ENCODE results near the gene MBP. TPM values are rescaled to one million over a fixed set of nuclear protein-coding genes. Genes with fewer than 3 reads are reported as not detected.

The MBP gene
- total RNA-seq, 1 donor from 2014 or later = 24.1 TPM

DNA sequence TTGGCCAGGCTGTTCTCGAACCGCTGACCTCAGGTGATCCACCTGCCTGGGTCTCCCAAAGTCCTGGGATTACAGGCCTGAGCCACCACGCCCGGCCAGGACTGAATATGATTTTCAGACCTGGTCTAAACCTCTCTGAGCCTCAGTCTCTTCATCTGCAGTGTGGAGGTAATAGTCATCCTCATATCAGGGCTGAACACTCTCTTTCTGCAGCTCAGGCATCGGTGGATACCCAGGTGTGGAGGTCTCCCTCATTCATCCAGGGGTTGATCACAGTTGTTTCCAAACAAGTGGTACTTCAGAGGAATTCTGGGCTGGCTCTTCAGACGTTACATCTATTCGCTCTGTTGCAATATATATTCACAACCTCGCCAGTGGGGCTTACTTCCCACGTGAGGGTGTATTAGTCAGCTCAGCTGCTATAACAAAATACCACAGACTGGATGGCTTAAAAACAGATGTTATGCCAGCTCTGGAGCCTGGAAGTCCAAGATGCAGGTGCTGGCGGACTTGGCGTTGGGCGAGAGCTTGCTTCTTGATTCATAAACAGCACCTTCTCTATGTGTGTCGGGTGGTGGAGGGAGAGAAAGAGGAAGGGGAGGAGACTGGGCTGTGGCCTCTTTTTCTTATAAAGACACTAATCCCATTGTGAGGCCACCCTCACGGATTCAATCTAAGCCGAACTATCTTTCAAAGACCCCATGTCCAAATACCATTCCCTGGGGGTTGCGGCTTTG is 2.9 kb upstream of the MBP start:
- ATAC-seq (no peak), DNase-seq (ENCODE audit: low spot score) (no peak)

DNA sequence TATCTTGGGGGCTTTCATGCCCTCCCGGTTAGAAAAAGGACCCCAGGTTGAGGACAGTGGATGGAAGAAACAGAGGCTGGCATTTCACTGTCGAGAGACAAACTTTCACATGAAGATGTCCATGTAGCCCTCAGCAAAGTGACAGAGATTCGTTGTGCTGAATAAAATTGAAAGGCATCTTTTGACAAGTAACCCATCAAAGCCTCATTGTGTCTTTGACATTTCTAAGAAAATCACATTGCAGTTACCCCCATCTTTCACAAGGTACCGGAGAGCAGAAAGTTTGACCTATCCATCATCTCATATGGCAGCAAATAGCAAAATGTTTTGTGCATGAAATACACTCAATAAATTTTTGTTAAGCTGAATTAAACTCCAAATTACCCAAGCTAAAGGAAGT is 2.0 kb upstream of the MBP start:
- DNase-seq (ENCODE audit: low spot score) (no peak), ATAC-seq (no peak)

DNA sequence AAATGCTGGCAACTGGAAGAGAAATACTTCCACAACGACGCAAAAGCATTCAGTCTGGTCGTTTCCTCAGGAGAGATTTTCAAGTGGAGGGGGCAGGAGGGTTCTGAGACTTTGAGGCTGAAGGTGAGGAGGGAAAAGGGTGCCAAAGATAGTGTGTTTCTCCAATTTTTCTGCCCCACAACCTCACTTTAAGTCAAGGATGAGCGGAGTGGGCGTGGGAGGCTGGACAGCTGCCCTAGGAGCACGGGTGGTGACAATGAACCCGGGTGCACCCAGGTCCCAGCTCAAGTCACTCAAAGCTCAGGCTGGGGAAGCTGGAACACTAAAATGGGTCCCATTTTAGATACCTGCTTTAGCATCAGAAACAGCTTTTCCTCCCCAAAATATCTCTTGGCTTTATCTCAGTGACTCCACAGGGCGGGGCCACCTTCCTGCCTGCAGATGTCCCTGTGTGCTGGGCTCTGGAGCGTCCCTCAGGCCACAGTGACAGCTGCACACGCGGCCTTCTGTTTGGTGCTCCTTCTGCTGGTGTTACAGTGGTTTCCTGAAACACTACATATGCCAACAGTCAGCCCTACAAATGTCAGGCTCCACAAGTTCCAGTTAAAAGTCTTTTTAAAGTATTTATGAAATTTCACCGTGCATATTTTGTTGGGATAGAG is 1.4 kb upstream of the MBP start:
- ATAC-seq = peak; percentile 30
- DNase-seq (ENCODE audit: low spot score) = no peak

DNA sequence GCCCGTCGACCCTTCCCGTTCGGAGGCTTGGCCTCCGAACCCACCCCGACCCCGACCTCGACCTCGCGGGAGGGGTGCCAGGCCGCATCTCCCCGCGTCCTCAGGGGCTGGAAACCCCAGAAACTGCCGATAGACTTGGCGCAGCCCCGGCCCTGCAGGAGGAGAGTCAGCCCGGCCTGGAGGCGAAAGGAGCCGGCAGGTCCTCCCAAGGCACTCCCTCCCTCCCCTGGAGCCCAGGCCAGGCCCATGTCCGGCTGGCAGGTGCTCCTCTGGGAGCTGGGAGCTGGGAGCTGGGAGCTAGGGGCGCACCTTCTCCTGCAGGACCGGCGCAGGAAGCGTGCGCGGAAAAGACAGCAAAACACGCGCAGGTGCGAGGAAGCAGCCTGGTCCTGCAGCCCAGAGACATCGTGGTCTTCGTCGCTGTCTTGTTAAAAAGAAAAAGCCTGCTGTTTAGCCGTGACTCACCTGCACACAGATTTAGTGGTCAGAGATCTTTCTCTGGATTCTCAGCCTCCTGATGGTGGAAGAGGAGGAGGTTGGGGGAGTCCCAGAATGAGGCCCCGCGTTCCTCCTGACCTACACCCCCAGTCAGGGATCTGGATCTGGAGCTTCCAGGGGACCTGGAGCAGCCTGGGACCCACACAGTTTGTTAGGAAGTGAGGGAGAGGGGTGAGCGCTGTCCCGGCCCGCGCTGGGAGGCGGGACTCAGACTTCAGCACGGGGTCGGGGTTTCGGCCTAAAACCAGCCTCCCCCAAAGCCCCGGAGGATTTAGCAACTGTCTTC is 660 bp upstream of the MBP start:
- no peak for DNase-seq (ENCODE audit: low spot score)
- peak; percentile 27 for ATAC-seq

DNA sequence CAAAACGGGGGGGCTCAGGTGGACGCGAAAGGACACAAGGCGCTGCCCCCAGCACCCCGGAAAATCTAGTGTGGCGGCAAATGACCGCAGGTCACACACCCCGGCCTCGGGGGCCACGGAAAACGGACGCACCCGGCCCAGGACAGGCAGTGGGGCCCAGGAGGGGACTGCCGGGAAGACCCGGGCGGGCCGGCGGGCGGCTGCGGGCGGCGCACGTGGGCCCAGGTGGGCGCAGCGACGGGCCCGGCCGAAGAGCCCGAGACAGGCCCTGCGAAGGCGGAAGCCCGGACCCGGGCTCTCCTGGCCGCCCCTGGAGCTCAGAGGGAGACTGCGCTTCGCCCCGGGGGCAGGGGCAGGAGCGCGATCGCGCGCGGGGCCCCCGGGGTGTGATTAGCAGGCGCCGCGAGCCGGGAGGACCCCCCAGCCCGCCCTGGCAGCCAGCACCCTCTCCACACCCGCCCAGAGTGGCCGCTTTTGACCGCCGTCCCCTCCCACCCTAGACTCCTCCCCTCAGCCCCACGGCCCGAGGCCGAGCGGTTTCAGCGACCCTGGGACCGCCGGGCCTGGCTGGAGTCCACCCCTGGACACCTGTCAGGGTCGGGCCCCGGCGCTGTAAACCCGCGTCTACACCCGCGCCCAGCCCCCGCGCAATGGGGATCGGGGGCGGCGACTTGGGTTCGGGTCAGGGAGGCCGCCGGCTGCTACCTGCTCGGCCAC is 773 bp downstream of the MBP start:
- ATAC-seq = peak; percentile 79
- peak; percentile 85 for DNase-seq (ENCODE audit: low spot score)

DNA sequence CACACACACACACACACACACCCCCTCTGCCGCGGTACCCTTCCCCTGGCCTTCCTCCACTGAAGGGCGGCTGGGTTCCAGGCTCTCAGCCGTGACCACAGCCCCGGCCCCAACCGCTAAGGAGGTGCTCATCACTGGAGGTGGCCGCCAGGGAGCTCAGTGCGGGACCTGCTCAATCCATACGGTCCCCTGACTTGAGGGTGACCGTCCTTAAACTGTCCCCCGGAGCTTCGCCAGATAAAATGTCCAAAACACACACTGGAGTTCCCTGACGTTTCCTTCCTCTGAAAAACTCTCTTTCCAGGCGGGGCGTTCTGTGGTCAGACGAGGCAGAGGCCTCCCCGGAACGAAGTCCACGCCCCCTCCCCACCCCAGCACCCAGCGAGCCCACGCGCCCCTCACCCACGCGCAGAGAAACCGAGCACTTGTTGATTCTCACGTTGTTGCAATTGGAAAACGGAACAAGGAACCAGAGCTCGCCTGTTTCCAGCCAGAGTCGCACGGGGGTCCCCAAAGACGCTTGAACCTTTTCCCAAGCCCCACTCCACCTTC is 1.4 kb downstream of the MBP start:
- peak; percentile 1 for ATAC-seq
- DNase-seq (ENCODE audit: low spot score) = no peak

DNA sequence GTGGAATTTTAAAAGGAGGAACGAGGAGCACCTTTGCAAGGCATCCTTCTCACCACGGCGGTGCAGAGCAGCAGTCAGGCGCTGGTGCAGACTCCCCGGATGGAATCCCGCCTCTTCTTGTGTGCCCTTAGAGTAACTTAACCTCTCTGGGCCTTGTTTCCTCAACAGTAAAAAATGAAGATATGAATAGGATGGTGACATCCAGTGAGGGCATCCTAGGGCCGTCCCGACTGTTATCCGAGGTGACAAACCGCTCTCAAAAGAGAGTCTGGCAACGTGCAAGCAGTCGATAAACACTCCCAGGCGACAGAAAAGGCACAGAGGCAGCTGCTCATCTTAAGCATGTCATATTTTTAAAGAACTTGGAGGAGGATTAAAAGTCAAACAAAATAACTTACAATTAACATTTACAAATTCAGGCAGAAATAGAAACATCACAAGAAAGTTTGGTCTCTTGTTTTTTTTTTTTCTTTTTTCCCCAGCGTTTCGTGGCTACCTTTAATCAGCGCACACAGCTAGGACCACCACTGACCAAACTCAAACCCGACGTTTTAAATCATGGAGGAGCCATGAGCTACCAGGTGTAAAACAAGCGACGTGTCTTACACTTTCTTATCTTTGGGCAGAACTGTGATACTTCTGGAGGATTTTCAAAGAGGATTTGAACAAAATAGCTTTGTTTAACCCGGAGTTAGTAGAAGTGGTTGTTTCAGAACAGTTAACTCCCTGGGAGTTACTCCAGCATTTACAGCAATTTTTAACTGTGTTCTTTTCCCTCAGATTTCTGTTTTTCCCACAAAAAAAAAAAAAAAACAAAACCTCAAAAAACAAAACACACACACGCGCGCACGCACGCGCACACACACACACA is 2.1 kb downstream of the MBP start:
- ATAC-seq (no peak), DNase-seq (ENCODE audit: low spot score) (no peak)

DNA sequence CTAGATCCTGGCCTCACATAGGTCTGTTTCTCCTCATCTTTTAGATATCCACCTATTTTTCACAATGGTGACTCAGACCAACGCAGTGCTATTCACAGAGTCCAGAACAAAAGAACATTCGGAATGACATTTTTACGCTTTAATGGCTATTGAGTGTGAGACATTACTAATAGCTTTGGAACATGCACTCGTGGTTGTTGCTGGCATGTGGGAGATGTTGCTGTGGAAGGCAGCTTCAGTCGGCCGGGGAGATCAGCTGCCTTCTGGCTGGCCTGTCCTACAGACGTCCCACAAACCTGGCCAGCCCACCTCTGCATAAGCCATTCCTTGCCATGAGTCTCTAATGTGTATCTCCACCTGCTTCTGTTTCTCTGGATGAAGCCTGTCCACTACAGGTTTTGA is 3.4 kb downstream of the MBP start:
- ATAC-seq (no peak), DNase-seq (ENCODE audit: low spot score) (no peak)

DNA sequence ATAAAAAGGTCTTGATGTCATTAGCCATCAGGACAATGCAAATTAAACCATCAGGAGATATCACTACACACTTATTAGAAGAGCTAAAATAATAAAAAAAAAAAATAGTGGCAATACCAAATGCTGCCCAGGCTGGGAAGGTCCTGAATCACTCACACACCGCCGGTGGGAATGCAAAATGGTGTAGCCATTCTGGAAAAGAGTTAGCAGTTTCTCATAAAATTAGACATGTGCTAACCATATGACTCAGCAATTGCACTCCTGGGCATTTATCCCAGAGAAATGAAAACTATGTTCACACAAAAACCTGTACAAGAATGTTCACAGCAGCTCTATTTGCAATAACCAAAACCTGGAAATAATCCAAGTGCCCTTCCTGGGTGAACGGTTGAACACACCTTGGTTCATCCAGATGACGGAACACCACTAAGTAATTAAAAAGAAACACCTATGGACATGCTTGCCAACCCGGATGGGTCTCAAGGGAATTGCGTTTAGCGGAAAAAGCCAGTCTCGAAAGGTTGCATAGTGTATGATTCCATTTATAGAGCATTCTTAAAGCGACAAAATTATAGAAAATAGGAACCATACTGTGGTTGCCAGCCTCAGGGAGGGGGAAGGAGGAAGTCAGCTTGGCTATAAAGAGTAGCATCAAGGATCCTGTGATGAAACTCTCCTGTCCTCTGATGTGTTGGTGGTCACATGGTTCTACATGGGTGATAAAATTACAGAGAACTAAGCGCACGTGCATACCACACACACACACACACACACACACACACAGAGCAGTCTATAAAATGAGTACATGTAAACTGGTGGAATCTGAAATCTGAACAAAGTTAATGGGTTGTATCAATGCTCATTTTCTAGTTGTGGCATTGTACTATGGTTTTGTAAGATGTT is 4.6 kb downstream of the MBP start:
- peak; percentile 71 for DNase-seq (ENCODE audit: low spot score)
- ATAC-seq = peak; percentile 8

DNA sequence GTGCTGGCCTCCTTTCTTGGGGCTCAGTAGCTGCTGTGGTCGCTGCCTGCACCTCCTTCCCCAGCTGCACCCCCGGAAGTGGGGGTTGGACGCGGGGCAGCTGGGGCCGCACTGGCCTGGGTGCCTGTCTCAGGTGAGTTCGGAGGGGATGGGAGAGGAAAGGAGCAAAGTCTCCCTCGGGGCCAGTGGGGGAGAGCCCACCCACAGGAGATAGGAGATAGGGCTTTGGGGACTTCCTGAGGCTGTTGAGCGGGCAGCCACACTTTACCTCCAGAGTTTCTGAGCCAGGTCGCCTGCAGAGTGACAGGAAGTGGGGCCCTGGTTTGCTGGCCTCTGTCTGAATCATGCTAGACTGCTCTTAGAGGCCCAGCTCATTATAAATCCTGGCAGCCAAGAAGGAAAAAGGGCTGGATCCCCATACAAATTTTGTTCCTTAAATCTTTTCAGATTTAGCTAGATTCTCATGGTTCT is 8.1 kb downstream of the MBP start:
- ATAC-seq = no peak
- no peak for DNase-seq (ENCODE audit: low spot score)

DNA sequence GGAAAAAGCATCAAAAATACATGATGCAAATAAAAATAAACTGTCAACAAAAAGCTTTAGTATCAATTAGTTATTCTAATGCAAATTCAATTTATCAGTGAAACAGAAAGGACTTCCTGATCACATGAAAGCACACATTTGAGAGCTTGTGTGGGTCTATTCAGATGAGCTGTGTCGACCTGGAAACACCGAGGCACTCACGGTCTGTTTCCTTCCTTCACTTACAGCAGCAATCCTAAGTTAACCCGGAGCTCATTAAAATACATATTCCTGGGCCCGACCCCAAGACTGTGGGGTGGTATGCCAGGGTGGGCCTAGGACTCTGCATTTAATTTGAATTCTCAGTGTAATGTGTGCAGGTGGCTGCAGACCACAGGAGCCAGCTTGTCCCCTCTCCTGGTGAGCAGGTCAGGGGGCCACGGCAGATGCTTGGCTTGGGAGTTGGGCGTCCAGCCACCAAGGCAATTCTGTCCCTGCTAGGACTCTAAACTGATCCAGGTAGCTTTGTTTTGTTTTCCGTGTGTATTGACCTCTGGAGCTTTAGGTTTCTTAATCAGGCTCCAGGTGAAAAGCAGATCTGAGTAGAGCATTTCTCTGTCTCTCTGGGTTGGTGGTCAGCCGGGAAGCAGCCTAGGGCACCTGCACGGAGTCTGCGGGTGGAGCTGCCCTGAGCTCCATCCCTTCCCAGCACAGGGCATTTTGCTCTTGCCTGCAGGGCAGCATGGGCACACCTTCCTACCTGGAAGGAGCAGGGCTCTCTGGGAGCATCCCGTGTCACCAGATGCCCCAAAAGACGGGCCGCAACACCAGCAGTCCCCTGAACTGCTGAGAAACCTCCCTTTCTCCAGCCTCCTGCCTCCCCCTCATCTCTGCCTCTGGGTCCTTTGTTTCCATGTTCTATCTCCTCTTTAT is 9.0 kb downstream of the MBP start:
- DNase-seq (ENCODE audit: low spot score) (no peak), ATAC-seq (peak; percentile 9)

DNA sequence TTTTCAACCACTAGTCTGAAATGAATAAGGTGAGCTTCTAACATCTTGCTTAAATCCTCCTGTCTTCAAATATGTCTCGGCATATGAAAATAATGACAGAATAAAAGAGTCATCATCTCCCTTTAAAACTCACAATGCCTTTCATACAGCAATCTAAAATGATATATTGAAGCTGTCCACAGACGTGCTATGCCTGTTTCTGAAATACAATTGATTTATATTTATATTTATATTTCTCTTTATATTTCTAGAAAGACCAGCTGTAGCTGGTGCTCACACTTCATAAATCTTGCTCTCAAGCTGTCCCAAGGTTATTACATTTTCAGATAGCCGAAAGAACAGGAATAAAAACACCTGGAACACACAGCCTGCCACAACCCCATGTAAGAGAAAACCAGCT is 11.1 kb downstream of the MBP start:
- DNase-seq (ENCODE audit: low spot score) (no peak), ATAC-seq (no peak)

DNA sequence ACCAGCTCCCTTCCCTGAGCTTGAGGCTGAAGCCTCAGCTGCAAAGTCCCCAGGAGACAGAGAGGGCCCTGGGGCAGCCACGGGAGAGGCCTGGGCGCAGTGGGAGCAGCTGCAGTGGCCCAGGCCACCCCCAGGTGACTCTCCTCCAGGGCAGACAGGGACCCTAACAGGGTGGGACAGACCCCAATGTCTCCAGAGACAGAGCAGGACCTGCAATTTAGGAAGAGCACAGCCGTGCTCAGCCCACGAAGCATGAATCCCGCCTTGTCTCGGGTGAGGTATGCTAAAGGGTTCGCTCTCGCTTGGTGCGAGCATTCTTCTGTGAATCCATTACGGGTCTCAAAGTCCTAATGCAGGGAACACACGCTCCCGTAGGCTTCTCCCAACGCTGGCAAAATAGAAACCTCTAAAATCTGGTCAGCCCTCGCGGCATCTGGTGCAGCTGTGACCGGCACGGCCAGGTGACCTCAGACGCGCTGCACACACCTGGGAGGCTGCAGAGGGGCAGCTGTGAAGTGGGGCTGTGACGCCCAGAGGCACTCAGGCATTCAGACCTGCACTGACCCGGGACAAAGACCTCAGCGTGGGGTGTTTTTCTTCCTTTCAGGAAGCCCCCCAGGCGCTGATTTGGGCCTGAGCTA is 12.6 kb downstream of the MBP start:
- ATAC-seq = no peak
- peak; percentile 31 for DNase-seq (ENCODE audit: low spot score)

DNA sequence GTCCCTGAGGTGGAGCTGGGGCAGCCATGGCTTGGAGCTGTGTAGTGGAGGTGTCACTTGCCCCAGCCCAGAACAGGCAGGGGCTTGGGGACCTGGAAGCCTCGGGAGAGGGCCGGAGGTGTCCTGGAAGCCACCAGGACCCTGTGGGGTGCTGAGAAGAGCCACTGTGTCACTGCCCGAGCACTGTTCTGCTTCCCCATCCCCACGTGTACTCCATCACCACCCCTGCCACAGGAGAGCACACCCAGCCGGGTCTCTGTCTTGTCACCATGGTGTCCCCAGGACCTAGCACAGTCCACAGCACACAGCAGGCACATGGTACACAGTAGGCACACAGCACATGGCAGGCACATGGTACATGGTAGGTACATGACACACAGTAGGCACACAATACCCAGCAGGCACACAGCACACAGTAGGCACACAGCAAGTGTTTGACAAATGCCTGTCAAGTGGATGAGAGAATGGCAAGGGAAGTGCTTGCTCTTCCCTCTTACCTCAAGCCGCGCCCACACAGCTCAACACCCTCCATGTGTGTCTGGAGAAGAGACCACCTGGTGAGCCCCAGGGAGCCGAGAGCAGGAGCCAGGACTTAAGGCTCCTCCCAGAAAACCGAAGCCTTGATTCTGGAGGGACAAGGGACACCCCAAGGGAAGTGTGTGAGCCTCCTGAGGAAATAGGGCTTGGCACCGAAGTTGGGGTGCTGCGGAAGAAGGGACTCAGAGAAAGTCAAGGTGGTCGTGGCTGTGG is 13.3 kb downstream of the MBP start:
- ATAC-seq (no peak), DNase-seq (ENCODE audit: low spot score) (peak; percentile 44)

DNA sequence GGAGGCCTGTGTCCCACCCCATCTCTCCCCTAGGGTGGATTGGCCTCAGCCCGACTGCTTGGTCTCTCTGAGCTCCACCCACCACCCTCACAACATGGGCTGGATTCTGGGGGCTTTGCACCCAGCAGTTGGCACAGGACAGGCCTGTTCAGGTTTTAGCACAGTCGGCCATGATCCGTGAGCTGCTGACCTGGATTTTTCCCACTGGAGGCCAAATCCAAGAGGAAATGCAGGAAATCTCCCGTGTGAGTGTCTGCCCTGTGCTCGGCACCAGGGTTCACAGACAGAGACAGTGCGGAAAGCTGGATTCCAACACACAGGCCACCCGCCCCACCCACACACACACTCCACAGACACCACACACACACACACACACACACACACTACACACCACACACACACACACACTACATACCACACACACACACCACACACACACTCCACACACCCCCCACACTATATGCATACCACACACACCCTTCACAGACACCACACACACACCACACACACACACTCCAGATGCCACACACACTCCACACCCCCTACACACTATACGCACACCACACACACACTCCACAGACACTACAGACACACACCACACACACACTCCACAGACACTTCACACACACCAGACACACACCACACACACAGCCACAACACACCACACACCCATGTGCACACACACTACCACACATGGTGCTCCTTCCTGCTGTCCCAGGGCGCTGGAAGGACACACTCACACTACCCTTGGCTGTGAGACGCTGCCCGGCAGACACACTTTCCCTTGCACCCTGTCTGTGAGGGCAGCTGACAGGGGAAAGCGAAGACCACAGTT is 14.1 kb downstream of the MBP start:
- DNase-seq (ENCODE audit: low spot score) = peak; percentile 42
- ATAC-seq = no peak

All from left lobe of liver (tissue), 2 donors.